Measurements from ENCODE around the gene RSKR.

GRCh38 chr17:28584434-28584833, 29.6 kb downstream of the RSKR start:
- no peak for TF ChIP-seq KLF16 (IDR thresholded peaks at IDR 0.05)
- TF ChIP-seq NKRF (IDR thresholded peaks at IDR 0.05; ENCODE audit: borderline replicate concordance) = no peak
- no peak for TF ChIP-seq BACH1 (tag; IDR thresholded peaks at IDR 0.05)
- TF ChIP-seq TAF1 (IDR thresholded peaks at IDR 0.05; ENCODE audit: control insufficient read depth, extremely low read depth, insufficient read depth, low read length, severe bottlenecking) = no peak
- no peak for TF ChIP-seq GABPB1 (CRISPR knock-in tag; IDR thresholded peaks at IDR 0.05)
- no peak for TF ChIP-seq MEF2A (IDR thresholded peaks at IDR 0.05; ENCODE audit: control insufficient read depth, low read depth, low read length)
- no peak for TF ChIP-seq CTCF (IDR thresholded peaks at IDR 0.05 in 2 of 3, conservative IDR thresholded peaks at IDR 0.05 in 1 of 3; ENCODE audit: insufficient read depth in 2 of 3, low read depth in 1 of 3, low read length in 3 of 3)

Measured in K562 (cell line).